DOHH2 (cell line): ENCODE data around the gene KCTD3.

Experiments used
- CTCF ChIP-seq: fragments of 200-600 bp; sonication (generic); IDR thresholded peaks from one replicate; pipeline ENCODE4 v1.5.1; 2014; ENCODE audit warnings: antibody characterized with exemption, mild to moderate bottlenecking, low read depth, low read length; ENCODE audit not compliant: poor library complexity, severe bottlenecking
- EZH2phosphoT487 ChIP-seq: fragments of 200-600 bp; sonication (generic); IDR thresholded peaks from 2 replicates; pipeline ENCODE4 v1.6.1; 2017; ENCODE audit warnings: borderline replicate concordance, mild to moderate bottlenecking, antibody characterized with exemption, low read length, moderate library complexity, mixed read lengths

GRCh38 chr1:215569986-215570824 lies 3.1 kb downstream of the KCTD3 start:
- TF ChIP-seq CTCF (no peak), EZH2phosphoT487 (no peak)
